Type B pancreatic cell (in vitro differentiated cells): ENCODE results near the gene TLR9. TPM values are rescaled to one million over a fixed set of nuclear protein-coding genes. Genes with fewer than 3 reads are reported as not detected.
A peak's percentile ranks its signal among the peaks of the same experiment; 100 is the strongest.

Experiments used
- DNase-seq: peaks from one replicate; pipeline ENCODE4 v3.0.0; 2021; ENCODE audit warnings: mixed read lengths; ENCODE audit not compliant: unreplicated experiment; ENCODE audit errors: extremely low spot score
- H3K27ac Mint-ChIP-seq: 2 replicates; pipeline ENCODE4 v1.8.0; 2021; ENCODE audit warnings: mild to moderate bottlenecking, mixed read lengths
- H3K27me3 Mint-ChIP-seq: 2 replicates; pipeline ENCODE4 v1.8.0; 2021; ENCODE audit warnings: mixed read lengths
- H3K36me3 Mint-ChIP-seq: 2 replicates; pipeline ENCODE4 v1.8.0; 2021; ENCODE audit warnings: mixed read lengths
- H3K4me1 Mint-ChIP-seq: one replicate; pipeline ENCODE4 v1.8.0; 2021; ENCODE audit warnings: mixed read lengths; ENCODE audit not compliant: unreplicated experiment
- H3K4me3 Mint-ChIP-seq: 2 replicates; pipeline ENCODE4 v1.8.0; 2021; ENCODE audit warnings: mild to moderate bottlenecking, mixed read lengths
- H3K9me3 Mint-ChIP-seq: 2 replicates; pipeline ENCODE4 v1.8.0; 2021; ENCODE audit warnings: mixed read lengths
- CTCF ChIP-seq: fragments of 200-600 bp; sonication (generic); conservative IDR thresholded peaks from 2 replicates; pipeline ENCODE4 v1.5.0; 2021; ENCODE audit warnings: antibody characterized with exemption, mild to moderate bottlenecking
- total RNA-seq: library from RNA; stranded (reverse); gene quantifications from 2 replicates; pipeline ENCODE4 v1.2.1, GENCODE V29; 2021; ENCODE audit warnings: low replicate concordance

TLR9 gene
- total RNA-seq, 1 donor from 2014 or later, result 0.22 TPM

GRCh38 chr3:52236424-52236886 is 11.0 kb upstream of the TLR9 start:
- TF ChIP-seq CTCF, result no peak
- Mint-ChIP-seq H3K4me3 (peak overlapping the region; percentile 14), H3K4me1 (peaks cover 18% of the 10 kb centered on the region), H3K36me3 (no peaks in the 10 kb centered on the region), H3K27ac (no peak overlapping the region), H3K9me3 (no peaks in the 10 kb centered on the region), H3K27me3 (no peaks in the 10 kb centered on the region)
- no peak for DNase-seq

GRCh38 chr3:52234516-52235447 is 9.3 kb upstream of the TLR9 start:
- Mint-ChIP-seq H3K4me1 (peaks cover 9% of the 10 kb centered on the region), H3K9me3 (no peaks in the 10 kb centered on the region), H3K4me3 (no peak overlapping the region), H3K27ac (no peak overlapping the region), H3K27me3 (no peaks in the 10 kb centered on the region), H3K36me3 (no peaks in the 10 kb centered on the region)
- DNase-seq, result no peak
- no peak for TF ChIP-seq CTCF

GRCh38 chr3:52233968-52234367 is 8.5 kb upstream of the TLR9 start:
- no peak for TF ChIP-seq CTCF
- Mint-ChIP-seq H3K9me3 (no peaks in the 10 kb centered on the region), H3K4me3 (no peak overlapping the region), H3K36me3 (no peaks in the 10 kb centered on the region), H3K27ac (no peak overlapping the region), H3K27me3 (no peaks in the 10 kb centered on the region), H3K4me1 (peaks cover 4% of the 10 kb centered on the region)
- DNase-seq, result no peak

GRCh38 chr3:52233108-52233591 is 7.7 kb upstream of the TLR9 start:
- Mint-ChIP-seq H3K27me3 (no peaks in the 10 kb centered on the region), H3K4me1 (peaks cover under 1% of the 10 kb centered on the region), H3K27ac (no peak overlapping the region), H3K36me3 (no peaks in the 10 kb centered on the region), H3K4me3 (no peak overlapping the region), H3K9me3 (no peaks in the 10 kb centered on the region)
- no peak for DNase-seq
- no peak for TF ChIP-seq CTCF

GRCh38 chr3:52232279-52233107 is 7.0 kb upstream of the TLR9 start:
- Mint-ChIP-seq H3K27me3 (no peaks in the 10 kb centered on the region), H3K27ac (no peak overlapping the region), H3K4me3 (no peak overlapping the region), H3K9me3 (no peaks in the 10 kb centered on the region), H3K4me1 (no peaks in the 10 kb centered on the region), H3K36me3 (no peaks in the 10 kb centered on the region)
- DNase-seq, result no peak
- TF ChIP-seq CTCF, result peak; percentile 53
